GM12878 (cell line): ENCODE measurements around the gene TAF4.

Experiments
- CBX5 ChIP-seq: sonication (generic); IDR thresholded peaks from 2 replicates; pipeline ENCODE4 v1.6.1; 2016; ENCODE audit warnings: low read depth, moderate library complexity, mild to moderate bottlenecking, inconsistent platforms
- GABPA ChIP-seq: IDR thresholded peaks from 2 replicates; pipeline ENCODE4 v1.6.1; 2014; ENCODE audit warnings: antibody characterized with exemption, low read depth, mild to moderate bottlenecking, inconsistent platforms
- JUND ChIP-seq: IDR thresholded peaks from 2 replicates; pipeline ENCODE4 v1.6.1; 2012; ENCODE audit warnings: low read depth, mild to moderate bottlenecking, low read length, improper control_type of control experiment, moderate library complexity
- NFXL1 ChIP-seq: fragments of 450-650 bp; IDR thresholded peaks from 2 replicates; pipeline ENCODE4 v1.6.1; 2017; ENCODE audit warnings: antibody characterized with exemption, mild to moderate bottlenecking, borderline replicate concordance
- RAD21 ChIP-seq: IDR thresholded peaks from 2 replicates; pipeline ENCODE4 v1.6.1; 2011; ENCODE audit warnings: mild to moderate bottlenecking, low read depth, low read length, moderate library complexity; ENCODE audit not compliant: insufficient read depth
- RCOR1 ChIP-seq: conservative IDR thresholded peaks from 2 replicates; pipeline ENCODE4 v1.6.1; 2012; ENCODE audit warnings: low read depth, low read length, improper control_type of control experiment
- RELA ChIP-seq: fragments of 450-650 bp; IDR thresholded peaks from 2 replicates; pipeline ENCODE4 v1.8.0; 2014; ENCODE audit warnings: borderline replicate concordance; ENCODE audit not compliant: partially characterized antibody
- SP1 ChIP-seq: IDR thresholded peaks from one replicate; pipeline ENCODE4 v1.6.1; 2011; ENCODE audit warnings: low read depth, low read length
- TCF12 ChIP-seq: IDR thresholded peaks from 2 replicates; pipeline ENCODE4 v1.6.1; 2011; ENCODE audit warnings: low read depth, mild to moderate bottlenecking, low read length
- ZNF274 ChIP-seq: IDR thresholded peaks from one replicate; pipeline ENCODE4 v1.8.0; 2011; ENCODE audit not compliant: insufficient read length, insufficient read depth
- TF ChIP-seq, protein P1 (sequence below): IDR thresholded peaks from 2 replicates; pipeline ENCODE4 v1.6.1; 2012; ENCODE audit warnings: improper control_type of control experiment, low read depth, low read length; ENCODE audit not compliant: insufficient replicate concordance
- TF ChIP-seq, protein P2 (sequence below), 3 experiments: IDR thresholded peaks in 2 of 3; conservative IDR thresholded peaks in 1 of 3; 2 replicates each; pipeline ENCODE4 v1.5.1; 2011; ENCODE audit warnings: low read depth in 3 of 3, low read length in 3 of 3, mild to moderate bottlenecking in 3 of 3, control low read depth in 2 of 3, moderate library complexity in 2 of 3, inconsistent platforms in 1 of 3, mixed read lengths in 1 of 3; ENCODE audit not compliant: control insufficient read depth in 2 of 3, insufficient read depth in 1 of 3; ENCODE audit errors: extremely low read depth in 1 of 3

DNA sequence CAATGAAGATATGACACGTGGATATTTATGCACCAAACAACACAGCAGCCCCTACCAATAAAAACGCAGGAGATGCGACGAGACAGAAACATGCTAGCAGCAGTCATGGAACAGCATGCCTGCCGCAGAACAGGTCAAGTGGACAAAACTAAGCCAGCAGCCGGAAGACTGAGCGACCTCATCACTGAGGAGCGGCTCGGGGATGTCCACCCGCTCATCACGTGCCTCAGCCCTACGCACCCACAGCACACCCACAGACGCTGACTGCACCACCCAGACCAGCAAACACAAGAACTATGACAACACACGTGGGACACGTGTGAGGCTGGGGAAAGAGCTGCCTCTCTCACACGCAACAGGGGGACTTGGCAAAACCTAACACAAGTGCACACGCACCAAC is 81.7 kb downstream of the TAF4 start:
- no peak for TF ChIP-seq SP1
- TF ChIP-seq, protein P1, sequence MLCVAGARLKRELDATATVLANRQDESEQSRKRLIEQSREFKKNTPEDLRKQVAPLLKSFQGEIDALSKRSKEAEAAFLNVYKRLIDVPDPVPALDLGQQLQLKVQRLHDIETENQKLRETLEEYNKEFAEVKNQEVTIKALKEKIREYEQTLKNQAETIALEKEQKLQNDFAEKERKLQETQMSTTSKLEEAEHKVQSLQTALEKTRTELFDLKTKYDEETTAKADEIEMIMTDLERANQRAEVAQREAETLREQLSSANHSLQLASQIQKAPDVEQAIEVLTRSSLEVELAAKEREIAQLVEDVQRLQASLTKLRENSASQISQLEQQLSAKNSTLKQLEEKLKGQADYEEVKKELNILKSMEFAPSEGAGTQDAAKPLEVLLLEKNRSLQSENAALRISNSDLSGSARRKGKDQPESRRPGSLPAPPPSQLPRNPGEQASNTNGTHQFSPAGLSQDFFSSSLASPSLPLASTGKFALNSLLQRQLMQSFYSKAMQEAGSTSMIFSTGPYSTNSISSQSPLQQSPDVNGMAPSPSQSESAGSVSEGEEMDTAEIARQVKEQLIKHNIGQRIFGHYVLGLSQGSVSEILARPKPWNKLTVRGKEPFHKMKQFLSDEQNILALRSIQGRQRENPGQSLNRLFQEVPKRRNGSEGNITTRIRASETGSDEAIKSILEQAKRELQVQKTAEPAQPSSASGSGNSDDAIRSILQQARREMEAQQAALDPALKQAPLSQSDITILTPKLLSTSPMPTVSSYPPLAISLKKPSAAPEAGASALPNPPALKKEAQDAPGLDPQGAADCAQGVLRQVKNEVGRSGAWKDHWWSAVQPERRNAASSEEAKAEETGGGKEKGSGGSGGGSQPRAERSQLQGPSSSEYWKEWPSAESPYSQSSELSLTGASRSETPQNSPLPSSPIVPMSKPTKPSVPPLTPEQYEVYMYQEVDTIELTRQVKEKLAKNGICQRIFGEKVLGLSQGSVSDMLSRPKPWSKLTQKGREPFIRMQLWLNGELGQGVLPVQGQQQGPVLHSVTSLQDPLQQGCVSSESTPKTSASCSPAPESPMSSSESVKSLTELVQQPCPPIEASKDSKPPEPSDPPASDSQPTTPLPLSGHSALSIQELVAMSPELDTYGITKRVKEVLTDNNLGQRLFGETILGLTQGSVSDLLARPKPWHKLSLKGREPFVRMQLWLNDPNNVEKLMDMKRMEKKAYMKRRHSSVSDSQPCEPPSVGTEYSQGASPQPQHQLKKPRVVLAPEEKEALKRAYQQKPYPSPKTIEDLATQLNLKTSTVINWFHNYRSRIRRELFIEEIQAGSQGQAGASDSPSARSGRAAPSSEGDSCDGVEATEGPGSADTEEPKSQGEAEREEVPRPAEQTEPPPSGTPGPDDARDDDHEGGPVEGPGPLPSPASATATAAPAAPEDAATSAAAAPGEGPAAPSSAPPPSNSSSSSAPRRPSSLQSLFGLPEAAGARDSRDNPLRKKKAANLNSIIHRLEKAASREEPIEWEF: no peak
- no peak for TF ChIP-seq ZNF274
- no peak for TF ChIP-seq RELA
- TF ChIP-seq RAD21: no peak
- no peak for TF ChIP-seq RCOR1
- no peak for TF ChIP-seq NFXL1
- no peak for TF ChIP-seq JUND
- TF ChIP-seq CBX5: no peak
- TF ChIP-seq, protein P2, sequence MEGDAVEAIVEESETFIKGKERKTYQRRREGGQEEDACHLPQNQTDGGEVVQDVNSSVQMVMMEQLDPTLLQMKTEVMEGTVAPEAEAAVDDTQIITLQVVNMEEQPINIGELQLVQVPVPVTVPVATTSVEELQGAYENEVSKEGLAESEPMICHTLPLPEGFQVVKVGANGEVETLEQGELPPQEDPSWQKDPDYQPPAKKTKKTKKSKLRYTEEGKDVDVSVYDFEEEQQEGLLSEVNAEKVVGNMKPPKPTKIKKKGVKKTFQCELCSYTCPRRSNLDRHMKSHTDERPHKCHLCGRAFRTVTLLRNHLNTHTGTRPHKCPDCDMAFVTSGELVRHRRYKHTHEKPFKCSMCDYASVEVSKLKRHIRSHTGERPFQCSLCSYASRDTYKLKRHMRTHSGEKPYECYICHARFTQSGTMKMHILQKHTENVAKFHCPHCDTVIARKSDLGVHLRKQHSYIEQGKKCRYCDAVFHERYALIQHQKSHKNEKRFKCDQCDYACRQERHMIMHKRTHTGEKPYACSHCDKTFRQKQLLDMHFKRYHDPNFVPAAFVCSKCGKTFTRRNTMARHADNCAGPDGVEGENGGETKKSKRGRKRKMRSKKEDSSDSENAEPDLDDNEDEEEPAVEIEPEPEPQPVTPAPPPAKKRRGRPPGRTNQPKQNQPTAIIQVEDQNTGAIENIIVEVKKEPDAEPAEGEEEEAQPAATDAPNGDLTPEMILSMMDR (IDR thresholded peaks at IDR 0.05 in 2 of 3, conservative IDR thresholded peaks at IDR 0.05 in 1 of 3; ENCODE audit: control insufficient read depth in 2 of 3, extremely low read depth in 1 of 3, insufficient read depth in 1 of 3, low read depth in 3 of 3, low read length in 3 of 3): no peak
- TF ChIP-seq TCF12: no peak
- no peak for TF ChIP-seq GABPA
